SJSA1 (cell line): ENCODE results near the gene SMG6. TPM values are rescaled to one million over a fixed set of nuclear protein-coding genes. Genes with fewer than 3 reads are reported as not detected.
A peak's percentile ranks its signal among the peaks of the same experiment; 100 is the strongest.

Experiments
- DNase-seq, 2 experiments: peaks; one replicate each; pipeline ENCODE4 v3.0.0-alpha.2; 2015 to 2020; ENCODE audit warnings: low spot score in 2 of 2, low read depth in 1 of 2
- H3K27ac ChIP-seq: fragments of 250-450 bp; sonication (Bioruptor Pico); 2 replicates; pipeline ENCODE4 v1.5.1; 2020; ENCODE audit warnings: mild to moderate bottlenecking, moderate library complexity
- H3K27me3 ChIP-seq: fragments of 250-450 bp; sonication (Bioruptor Pico); replicated peaks from 2 replicates; pipeline ENCODE4 v1.5.1; 2020; ENCODE audit warnings: mild to moderate bottlenecking, moderate library complexity
- H3K36me3 ChIP-seq: fragments of 250-450 bp; sonication (Bioruptor Pico); 2 replicates; pipeline ENCODE4 v1.5.1; 2020; ENCODE audit warnings: mild to moderate bottlenecking
- H3K4me1 ChIP-seq: fragments of 250-450 bp; sonication (Bioruptor Pico); replicated peaks from 2 replicates; pipeline ENCODE4 v1.6.1; 2021; ENCODE audit warnings: mild to moderate bottlenecking
- H3K4me3 ChIP-seq: fragments of 250-450 bp; sonication (Bioruptor Pico); 2 replicates; pipeline ENCODE4 v1.5.1; 2020; ENCODE audit warnings: mild to moderate bottlenecking
- H3K9me3 ChIP-seq: fragments of 250-450 bp; sonication (Bioruptor Pico); replicated peaks from 2 replicates; pipeline ENCODE4 v1.5.1; 2020; ENCODE audit warnings: mild to moderate bottlenecking
- total RNA-seq: library from RNA; depleted of rRNA; stranded (reverse); fragments of >200 nt; shearing (Covaris generic); gene quantifications from 2 replicates; pipeline ENCODE4 v1.2.3, GENCODE V29; 2014

SMG6 gene
- total RNA-seq, 1 experiment from 2014 or later, result 23.9 TPM

- peak overlapping the region; percentile 76 for H3K4me3 ChIP-seq
- peak; percentile 80 to 85 for DNase-seq
- H3K27ac ChIP-seq, result peak overlapping the region; percentile 31; the same call in 1 of the 2 replicates
- peaks cover 40% of the 10 kb centered on the region for H3K4me1 ChIP-seq
- peaks cover 33% of the 10 kb centered on the region for H3K36me3 ChIP-seq
- H3K27me3 ChIP-seq, result peaks cover 4% of the 10 kb centered on the region
- H3K9me3 ChIP-seq, result 0 out of 2 replicates have a peak, but pooled peaks cover 2% of the 10 kb centered on the region
Observed at GRCh38 chr17:2053380-2054261, 250.0 kb downstream of the SMG6 start.

- 0 out of 2 replicates have a peak, but pooled peaks cover 2% of the 10 kb centered on the region for H3K9me3 ChIP-seq
- H3K36me3 ChIP-seq, result peaks cover 19% of the 10 kb centered on the region
- H3K27ac ChIP-seq, result no peak overlapping the region
- no peak overlapping the region for H3K4me3 ChIP-seq
- H3K27me3 ChIP-seq, result peaks cover 4% of the 10 kb centered on the region
- DNase-seq, result no peak
- H3K4me1 ChIP-seq, result peaks cover 40% of the 10 kb centered on the region
Observed at GRCh38 chr17:2051933-2052559, 251.5 kb downstream of the SMG6 start.

GRCh38 chr17:2051061-2051932, 252.3 kb downstream of the SMG6 start:
- Histone ChIP-seq H3K4me1 (peaks cover 35% of the 10 kb centered on the region), H3K4me3 (no peak overlapping the region), H3K27ac (no peak overlapping the region), H3K9me3 (0 out of 2 replicates have a peak, but pooled peaks cover 2% of the 10 kb centered on the region), H3K27me3 (peaks cover 4% of the 10 kb centered on the region), H3K36me3 (peaks cover 13% of the 10 kb centered on the region)
- DNase-seq, result no peak

GRCh38 chr17:2050300-2051060, 253.1 kb downstream of the SMG6 start:
- Histone ChIP-seq H3K4me1 (peaks cover 32% of the 10 kb centered on the region), H3K36me3 (peaks cover 9% of the 10 kb centered on the region), H3K4me3 (peak overlapping the region; percentile 92), H3K9me3 (0 out of 2 replicates have a peak, but pooled peaks cover 2% of the 10 kb centered on the region), H3K27me3 (peaks cover 4% of the 10 kb centered on the region), H3K27ac (no peak overlapping the region; the same call in 1 of the 2 replicates)
- peak in 1 of 2 experiments; percentile 63 for DNase-seq

- peak overlapping the region; percentile 92 for H3K4me3 ChIP-seq
- DNase-seq, result peak; percentile 63 to 80
- peaks cover 30% of the 10 kb centered on the region for H3K4me1 ChIP-seq
- 0 out of 2 replicates have a peak, but pooled peaks cover 2% of the 10 kb centered on the region for H3K9me3 ChIP-seq
- H3K27ac ChIP-seq, result peak overlapping the region; percentile 74
- H3K27me3 ChIP-seq, result peaks cover 4% of the 10 kb centered on the region
- H3K36me3 ChIP-seq, result peaks cover 6% of the 10 kb centered on the region
Observed at GRCh38 chr17:2049333-2050299, 254.0 kb downstream of the SMG6 start.

GRCh38 chr17:2048805-2049204, 254.8 kb downstream of the SMG6 start:
- DNase-seq, result no peak
- Histone ChIP-seq H3K36me3 (peaks cover 14% of the 10 kb centered on the region), H3K9me3 (0 out of 2 replicates have a peak, but pooled peaks cover 2% of the 10 kb centered on the region), H3K27ac (no peak overlapping the region), H3K4me3 (no peak overlapping the region), H3K27me3 (peaks cover 4% of the 10 kb centered on the region), H3K4me1 (peaks cover 24% of the 10 kb centered on the region)

- peaks cover 31% of the 10 kb centered on the region for H3K4me1 ChIP-seq
- peaks cover 4% of the 10 kb centered on the region for H3K27me3 ChIP-seq
- DNase-seq, result no peak
- no peak overlapping the region for H3K4me3 ChIP-seq
- peaks cover 26% of the 10 kb centered on the region for H3K36me3 ChIP-seq
- 0 out of 2 replicates have a peak, but pooled peaks cover 2% of the 10 kb centered on the region for H3K9me3 ChIP-seq
- no peak overlapping the region for H3K27ac ChIP-seq
Observed at GRCh38 chr17:2047590-2047989, 256.0 kb downstream of the SMG6 start.

- H3K4me3 ChIP-seq, result no peak overlapping the region
- peaks cover 37% of the 10 kb centered on the region for H3K36me3 ChIP-seq
- H3K9me3 ChIP-seq, result no peaks in the 10 kb centered on the region
- H3K27me3 ChIP-seq, result no peaks in the 10 kb centered on the region
- no peak for DNase-seq
- no peak overlapping the region for H3K27ac ChIP-seq
- H3K4me1 ChIP-seq, result peaks cover 31% of the 10 kb centered on the region
Observed at GRCh38 chr17:2044263-2044894, 259.2 kb downstream of the SMG6 start.

GRCh38 chr17:2043785-2044184, 259.8 kb downstream of the SMG6 start:
- Histone ChIP-seq H3K4me3 (no peak overlapping the region), H3K9me3 (no peaks in the 10 kb centered on the region), H3K27me3 (no peaks in the 10 kb centered on the region), H3K36me3 (peaks cover 37% of the 10 kb centered on the region), H3K27ac (0 out of 2 replicates have a peak overlapping the region, but pooled peaks have one; percentile 16), H3K4me1 (peaks cover 27% of the 10 kb centered on the region)
- no peak for DNase-seq

- Histone ChIP-seq H3K4me1 (peaks cover 27% of the 10 kb centered on the region), H3K27me3 (no peaks in the 10 kb centered on the region), H3K36me3 (peaks cover 37% of the 10 kb centered on the region), H3K9me3 (no peaks in the 10 kb centered on the region), H3K4me3 (peak overlapping the region; percentile 75), H3K27ac (no peak overlapping the region)
- DNase-seq, result no peak
Observed at GRCh38 chr17:2042933-2043332, 260.7 kb downstream of the SMG6 start.

- Histone ChIP-seq H3K27ac (peak overlapping the region; percentile 87), H3K9me3 (no peaks in the 10 kb centered on the region), H3K4me1 (peaks cover 27% of the 10 kb centered on the region), H3K36me3 (peaks cover 40% of the 10 kb centered on the region), H3K4me3 (peak overlapping the region; percentile 75), H3K27me3 (no peaks in the 10 kb centered on the region)
- DNase-seq, result peak in 1 of 2 experiments; percentile 62
Observed at GRCh38 chr17:2042390-2042847, 261.2 kb downstream of the SMG6 start.
